ENCODE measurements around the gene TLK1. TPM values are rescaled to one million over a fixed set of nuclear protein-coding genes. Genes with fewer than 3 reads are reported as not detected.
A peak's percentile ranks its signal among the peaks of the same experiment; 100 is the strongest.

The TLK1 gene
- total and polyA plus RNA-seq, 9 of the 15 experiments (the other 6 are each of a cell fraction or from before 2014, with no cell fraction given): 20.2 to 101 (median 40.5) TPM

- no peak for TF ChIP-seq THRB (CRISPR knock-in tag; conservative IDR thresholded peaks at IDR 0.05)
- peak; percentile 41; the same call in 1 of the 2 replicates for TF ChIP-seq ZBTB33 (CRISPR knock-in tag; IDR thresholded peaks at IDR 0.05)
- no peak for TF ChIP-seq BRF1 (IDR thresholded peaks at IDR 0.05; ENCODE audit: borderline replicate concordance, extremely low read depth, insufficient read length)
- TF ChIP-seq SLC30A9 (CRISPR knock-in tag; IDR thresholded peaks at IDR 0.05): no peak
- TF ChIP-seq HNRNPH1 (optimal IDR thresholded peaks at IDR 0.05; ENCODE audit: low read depth, low read length): no peak
- TF ChIP-seq CHCHD3 (CRISPR knock-in tag; IDR thresholded peaks at IDR 0.05): no peak
- no peak for TF ChIP-seq KLF10 (CRISPR knock-in tag; IDR thresholded peaks at IDR 0.05)
- no peak for TF ChIP-seq SMAD2 (IDR thresholded peaks at IDR 0.05; ENCODE audit: low read depth, low read length)
- peak; percentile 39 to 41; a peak in 2 of 4 replicates for TF ChIP-seq NRF1 (conservative IDR thresholded peaks at IDR 0.05 in 1 of 2, IDR thresholded peaks at IDR 0.05 in 1 of 2)
- TF ChIP-seq EP400 (IDR thresholded peaks at IDR 0.05): peak; percentile 31
- TF ChIP-seq BMI1 (IDR thresholded peaks at IDR 0.05; ENCODE audit: low read length): no peak
- TF ChIP-seq GTF2A2 (tag; IDR thresholded peaks at IDR 0.05): no peak
- no peak for TF ChIP-seq ARID1B (IDR thresholded peaks at IDR 0.05)
- TF ChIP-seq SREBF1 (IDR thresholded peaks at IDR 0.05; ENCODE audit: borderline replicate concordance, low read depth, low read length): no peak
- TF ChIP-seq KAT8 (IDR thresholded peaks at IDR 0.05; ENCODE audit: low read depth): no peak
- no peak for TF ChIP-seq SRSF7 (optimal IDR thresholded peaks at IDR 0.05; ENCODE audit: low read depth, low read length)
- TF ChIP-seq ILF3 (IDR thresholded peaks at IDR 0.05; ENCODE audit: borderline replicate concordance): no peak
- TF ChIP-seq ZNF280A (IDR thresholded peaks at IDR 0.05; ENCODE audit: low read depth, partially characterized antibody): no peak
- peak in 1 of 3 experiments; percentile 17 for TF ChIP-seq YY1 (IDR thresholded peaks at IDR 0.05; ENCODE audit: borderline replicate concordance in 1 of 3, control insufficient read depth in 1 of 3, extremely low read depth in 1 of 3, insufficient read depth in 3 of 3, insufficient read length in 1 of 3, insufficient replicate concordance in 2 of 3, low read depth in 1 of 3, low read length in 2 of 3)
- no peak for TF ChIP-seq JUN (IDR thresholded peaks at IDR 0.05; ENCODE audit: borderline replicate concordance, low read depth, low read length)
- TF ChIP-seq JUN (CRISPR knock-in tag; IDR thresholded peaks at IDR 0.05; ENCODE audit: borderline replicate concordance): peak; percentile 62; the same call in 1 of the 2 replicates
- TF ChIP-seq KDM2B (CRISPR knock-in tag; IDR thresholded peaks at IDR 0.05): no peak
Observed at GRCh38 chr2:171159372-171160118, 1.1 kb downstream of the TLK1 start (continued).

All from K562 (cell line).